A673 (cell line): ENCODE data around the gene REV3L. TPM values are rescaled to one million over a fixed set of nuclear protein-coding genes. Genes with fewer than 3 reads are reported as not detected.

ENCODE experiments used
- BruUV-seq: library from RNA; stranded (reverse); fragments of 400-500 nt; replicated peaks from 2 replicates; lab custom pipeline; 2021; lab: Mats Ljungman, UMichigan
- CTCF ChIA-PET: fragments of 300-600 bp; sonication (Branson Sonifier 250); formaldehyde crosslinking; loops from one replicate; lab custom pipeline; 2022; ENCODE audit warnings: antibody characterized with exemption; lab: Charles Lee
- POLR2A ChIA-PET: fragments of 300-600 bp; sonication (Branson Sonifier 250); formaldehyde crosslinking; loops from one replicate; lab custom pipeline; 2022; ENCODE audit warnings: antibody characterized with exemption; ENCODE audit not compliant: low non-redundant PET; lab: Charles Lee
- DNase-seq: peaks from one replicate; pipeline ENCODE4 v3.0.0-alpha.2; 2015; ENCODE audit warnings: low spot score
- H3K27ac ChIP-seq: fragments of 200-600 bp; sonication (generic); 2 replicates; pipeline ENCODE4 v1.5.1; 2016; ENCODE audit warnings: mixed run types, low read depth, mild to moderate bottlenecking, mixed read lengths, antibody characterized with exemption, low read length; ENCODE audit not compliant: poor library complexity, severe bottlenecking
- H3K27me3 ChIP-seq: fragments of 200-600 bp; sonication (generic); replicated peaks from 2 replicates; pipeline ENCODE4 v1.6.1; 2017; ENCODE audit warnings: mixed run types, low read depth, mild to moderate bottlenecking, mixed read lengths, antibody characterized with exemption, low read length; ENCODE audit not compliant: insufficient read depth, poor library complexity
- H3K36me3 ChIP-seq: fragments of 200-600 bp; sonication (generic); 2 replicates; pipeline ENCODE4 v1.6.1; 2016; ENCODE audit warnings: mixed run types, mild to moderate bottlenecking, mixed read lengths, antibody characterized with exemption, low read length; ENCODE audit not compliant: insufficient read depth, poor library complexity, severe bottlenecking
- H3K4me1 ChIP-seq: fragments of 200-600 bp; sonication (generic); 2 replicates; pipeline ENCODE4 v1.6.1; 2017; ENCODE audit warnings: mixed run types, mild to moderate bottlenecking, mixed read lengths, antibody characterized with exemption, low read length; ENCODE audit not compliant: insufficient read depth, poor library complexity, severe bottlenecking
- H3K4me3 ChIP-seq: fragments of 200-600 bp; sonication (generic); 2 replicates; pipeline ENCODE4 v1.5.1; 2016; ENCODE audit warnings: low read depth, mixed run types, mild to moderate bottlenecking, mixed read lengths, low read length; ENCODE audit not compliant: poor library complexity, severe bottlenecking
- H3K9me3 ChIP-seq: fragments of 200-600 bp; sonication (generic); 2 replicates; pipeline ENCODE4 v1.6.1; 2016; ENCODE audit warnings: mixed run types, low read depth, mild to moderate bottlenecking, mixed read lengths, antibody characterized with exemption, low read length; ENCODE audit not compliant: poor library complexity, severe bottlenecking
- EZH2 ChIP-seq: fragments of 200-600 bp; sonication (generic); IDR thresholded peaks from 2 replicates; pipeline ENCODE4 v1.6.1; 2017; ENCODE audit warnings: borderline replicate concordance, low read depth, mild to moderate bottlenecking, mixed read lengths, antibody characterized with exemption, low read length; ENCODE audit not compliant: poor library complexity, severe bottlenecking
- intact Hi-C: fragments of 100-400 bp; cut with micrococcal nuclease; formaldehyde crosslinking; loops from one replicate; pipeline ENCODE4 v1.10.0; 2022; ENCODE audit not compliant: unreplicated experiment
- total RNA-seq: library from RNA; stranded (reverse); gene quantifications from 2 replicates; pipeline ENCODE4 v1.2.3, GENCODE V29; 2021
- TF ChIP-seq, protein P1 (sequence below): fragments of 300-800, 200-600 bp; sonication (generic); conservative IDR thresholded peaks from 2 replicates; pipeline ENCODE4 v1.5.1; 2017; ENCODE audit warnings: low read depth, mild to moderate bottlenecking, antibody characterized with exemption, low read length, moderate library complexity, mixed read lengths

The REV3L gene
- total RNA-seq, 1 experiment from 2014 or later, result 24.0 TPM

DNA sequence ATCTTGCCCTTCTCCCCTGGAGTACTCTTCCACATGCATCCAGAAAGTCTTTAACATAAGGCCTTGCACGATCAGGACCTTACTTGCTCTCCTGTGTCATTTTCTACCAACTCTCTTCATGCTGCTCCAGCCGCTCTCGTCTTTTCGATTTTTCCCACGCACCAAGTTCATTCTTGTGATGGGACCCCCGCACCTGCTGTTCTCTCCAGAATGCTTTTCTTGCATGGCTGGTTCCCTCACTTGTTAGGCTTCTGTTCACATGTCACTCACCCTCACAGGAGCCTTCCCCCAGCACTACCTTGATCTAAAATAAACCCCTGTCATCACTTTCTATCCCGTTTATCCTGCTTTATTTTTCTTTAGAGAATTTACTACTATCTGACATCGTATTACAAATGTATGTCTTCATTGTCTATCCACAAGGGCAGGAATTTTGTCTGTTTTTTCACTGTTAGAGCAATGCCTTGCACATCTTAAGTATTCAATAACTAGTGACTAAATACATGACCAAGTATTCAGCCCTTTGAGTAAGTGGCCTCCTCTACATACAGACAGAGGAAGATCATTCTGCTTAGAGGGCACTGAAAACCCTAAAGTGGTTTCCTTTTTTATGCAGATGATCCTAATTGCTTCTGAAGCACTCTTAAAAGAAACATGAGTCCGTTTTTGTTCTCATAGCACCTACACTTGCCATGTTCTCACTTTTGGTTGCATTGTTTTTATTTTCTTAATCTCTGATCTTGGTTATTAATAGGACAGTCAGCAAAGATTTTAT lies 228.8 kb downstream of the REV3L start:
- Histone ChIP-seq H3K36me3 (no peaks in the 10 kb centered on the region), H3K27ac (no peak overlapping the region), H3K27me3 (no peaks in the 10 kb centered on the region), H3K9me3 (no peaks in the 10 kb centered on the region), H3K4me1 (no peaks in the 10 kb centered on the region), H3K4me3 (no peak overlapping the region)
- BruUV-seq, result no TSS peak
- POLR2A ChIA-PET, result no interaction called here
- CTCF ChIA-PET, result no interaction called here
- intact Hi-C loops, result no loop called here
- DNase-seq, result no peak
- TF ChIP-seq, protein P1, sequence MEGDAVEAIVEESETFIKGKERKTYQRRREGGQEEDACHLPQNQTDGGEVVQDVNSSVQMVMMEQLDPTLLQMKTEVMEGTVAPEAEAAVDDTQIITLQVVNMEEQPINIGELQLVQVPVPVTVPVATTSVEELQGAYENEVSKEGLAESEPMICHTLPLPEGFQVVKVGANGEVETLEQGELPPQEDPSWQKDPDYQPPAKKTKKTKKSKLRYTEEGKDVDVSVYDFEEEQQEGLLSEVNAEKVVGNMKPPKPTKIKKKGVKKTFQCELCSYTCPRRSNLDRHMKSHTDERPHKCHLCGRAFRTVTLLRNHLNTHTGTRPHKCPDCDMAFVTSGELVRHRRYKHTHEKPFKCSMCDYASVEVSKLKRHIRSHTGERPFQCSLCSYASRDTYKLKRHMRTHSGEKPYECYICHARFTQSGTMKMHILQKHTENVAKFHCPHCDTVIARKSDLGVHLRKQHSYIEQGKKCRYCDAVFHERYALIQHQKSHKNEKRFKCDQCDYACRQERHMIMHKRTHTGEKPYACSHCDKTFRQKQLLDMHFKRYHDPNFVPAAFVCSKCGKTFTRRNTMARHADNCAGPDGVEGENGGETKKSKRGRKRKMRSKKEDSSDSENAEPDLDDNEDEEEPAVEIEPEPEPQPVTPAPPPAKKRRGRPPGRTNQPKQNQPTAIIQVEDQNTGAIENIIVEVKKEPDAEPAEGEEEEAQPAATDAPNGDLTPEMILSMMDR, result no peak
- no peak for TF ChIP-seq EZH2

GRCh38 chr6:111252726-111253125 lies 230.3 kb downstream of the REV3L start:
- ChIA-PET CTCF (no interaction called here), POLR2A (interaction anchor here (0.5 kb wide), 1 partner anchor 1556 kb away, joined by 8 read pairs; no protein-coding TSS in a partner anchor)
- H3K9me3 ChIP-seq, result no peaks in the 10 kb centered on the region
- TF ChIP-seq, protein P1, result no peak
- no peak for TF ChIP-seq EZH2
- no TSS peak for BruUV-seq
- H3K4me3 ChIP-seq, result no peak overlapping the region
- no peaks in the 10 kb centered on the region for H3K27me3 ChIP-seq
- H3K27ac ChIP-seq, result no peak overlapping the region
- no peaks in the 10 kb centered on the region for H3K4me1 ChIP-seq
- H3K36me3 ChIP-seq, result no peaks in the 10 kb centered on the region
- intact Hi-C loops, result no loop called here
- DNase-seq, result no peak

DNA sequence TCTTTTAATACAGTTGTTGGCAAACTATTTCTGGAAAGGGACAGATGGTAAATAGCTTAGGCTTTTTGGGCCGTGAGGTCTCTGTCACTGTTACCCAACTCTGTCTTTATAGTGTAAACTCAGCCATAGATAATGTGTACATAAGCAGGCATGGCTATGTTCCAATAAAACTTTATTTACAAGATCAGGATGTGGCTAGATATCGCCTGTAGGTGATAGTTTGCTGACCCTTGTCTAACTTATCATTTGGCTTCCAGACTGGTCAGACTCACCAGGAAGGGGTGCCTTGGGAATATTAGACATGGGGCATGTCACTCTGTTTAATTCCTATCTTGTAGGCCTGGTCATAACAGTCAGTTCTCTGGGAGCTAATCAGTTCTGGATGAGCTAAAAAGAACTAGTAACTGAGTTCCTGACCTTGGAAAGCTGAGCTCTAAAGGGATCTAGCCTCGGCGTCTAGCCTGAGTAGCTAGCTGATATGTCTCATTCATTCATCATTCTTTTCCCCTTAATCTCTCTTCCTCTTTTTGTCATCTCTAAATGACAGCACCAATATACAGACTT lies 232.1 kb downstream of the REV3L start:
- ChIA-PET CTCF (no interaction called here), POLR2A (no interaction called here)
- H3K36me3 ChIP-seq, result no peaks in the 10 kb centered on the region
- no peaks in the 10 kb centered on the region for H3K27me3 ChIP-seq
- H3K9me3 ChIP-seq, result no peaks in the 10 kb centered on the region
- intact Hi-C loops, result no loop called here
- H3K4me1 ChIP-seq, result no peaks in the 10 kb centered on the region
- DNase-seq, result no peak
- no peak overlapping the region for H3K4me3 ChIP-seq
- no peak overlapping the region for H3K27ac ChIP-seq
- no TSS peak for BruUV-seq
- TF ChIP-seq, protein P1, result no peak
- TF ChIP-seq EZH2, result no peak

Other genes with a start within 250 kb of the REV3L start
- gene TRAF3IP2, start 122.7 kb upstream of the REV3L start, total RNA-seq, result 7.8 and 9.8 TPM in 2 replicates